GM12874 (cell line): ENCODE results near the gene AMBN.

ENCODE experiments used
- CTCF ChIP-seq: IDR thresholded peaks from 2 replicates; pipeline ENCODE4 v1.5.1; 2011; ENCODE audit warnings: low read depth, mild to moderate bottlenecking, control low read depth, low read length, moderate library complexity; ENCODE audit not compliant: insufficient read depth

AMBN gene

GRCh38 chr4:70651864-70652506 is 59.9 kb downstream of the AMBN start:
- no peak for TF ChIP-seq CTCF

GRCh38 chr4:70654605-70655011 is 62.6 kb downstream of the AMBN start:
- no peak for TF ChIP-seq CTCF
